GM20000 (cell line): ENCODE results near the gene MAPT.

Experiments
- DNase-seq: peaks from one replicate; pipeline ENCODE4 v3.0.0; 2012; ENCODE audit warnings: low spot score
- CTCF ChIP-seq: IDR thresholded peaks from 2 replicates; pipeline ENCODE4 v1.5.1; 2012; ENCODE audit warnings: mild to moderate bottlenecking, control low read depth; ENCODE audit errors: extremely low read depth, missing control alignments

The MAPT gene

GRCh38 chr17:45968732-45969131, 74.4 kb downstream of the MAPT start:
- no peak for DNase-seq
- no peak for TF ChIP-seq CTCF

GRCh38 chr17:45969726-45970125, 75.4 kb downstream of the MAPT start:
- no peak for TF ChIP-seq CTCF

GRCh38 chr17:45970659-45971058, 76.3 kb downstream of the MAPT start:
- DNase-seq: no peak
- TF ChIP-seq CTCF: no peak

More at GRCh38 chr17:45969726-45970125, 75.4 kb downstream of the MAPT start:
- no peak for DNase-seq

GRCh38 chr17:45971698-45972141, 77.4 kb downstream of the MAPT start:
- TF ChIP-seq CTCF: no peak

GRCh38 chr17:45972531-45972930, 78.2 kb downstream of the MAPT start:
- DNase-seq: no peak
- TF ChIP-seq CTCF: no peak

More at GRCh38 chr17:45971698-45972141, 77.4 kb downstream of the MAPT start:
- DNase-seq: no peak

- DNase-seq: no peak
- no peak for TF ChIP-seq CTCF
Measured at GRCh38 chr17:45973099-45973780, 78.9 kb downstream of the MAPT start.

- TF ChIP-seq CTCF: no peak
- DNase-seq: no peak
Measured at GRCh38 chr17:45973946-45974859, 79.8 kb downstream of the MAPT start.
